Measurements from ENCODE around the gene ACR.

The ACR gene

GRCh38 chr22:50737728-50738648 lies at the start of gene ACR:
Gene ACR, plus strand, starts transcription at chr22:50738204. Its CDS starts 32 bp downstream, at chr22:50738236.
- DNase-seq: no peak

GRCh38 chr22:50688448-50688847 lies 49.6 kb upstream of the ACR start:
- DNase-seq: no peak

- no peak for DNase-seq
Observed at GRCh38 chr22:50691521-50691920, 46.5 kb upstream of the ACR start.

GRCh38 chr22:50693462-50693861 lies 44.5 kb upstream of the ACR start:
- DNase-seq: no peak

GRCh38 chr22:50694099-50694605 lies 43.9 kb upstream of the ACR start:
- no peak for DNase-seq

- DNase-seq: no peak
Observed at GRCh38 chr22:50694766-50695420, 43.1 kb upstream of the ACR start.

- DNase-seq: no peak
Observed at GRCh38 chr22:50695421-50696250, 42.4 kb upstream of the ACR start.

- DNase-seq: no peak
Observed at GRCh38 chr22:50696251-50696798, 41.7 kb upstream of the ACR start.

- DNase-seq: peak; percentile 31
Observed at GRCh38 chr22:50696799-50697561, 41.0 kb upstream of the ACR start.

- DNase-seq: no peak
Observed at GRCh38 chr22:50697667-50698506, 40.1 kb upstream of the ACR start.

- DNase-seq: no peak
Observed at GRCh38 chr22:50698546-50698945, 39.5 kb upstream of the ACR start.

- DNase-seq: no peak
Observed at GRCh38 chr22:50699001-50699755, 38.8 kb upstream of the ACR start.

- no peak for DNase-seq
Observed at GRCh38 chr22:50699756-50700386, 38.1 kb upstream of the ACR start.

GRCh38 chr22:50700387-50701075 lies 37.5 kb upstream of the ACR start:
- no peak for DNase-seq

- DNase-seq: no peak
Observed at GRCh38 chr22:50701076-50701419, 37.0 kb upstream of the ACR start.

GRCh38 chr22:50701428-50702154 lies 36.4 kb upstream of the ACR start:
- no peak for DNase-seq

- no peak for DNase-seq
Observed at GRCh38 chr22:50702261-50702671, 35.7 kb upstream of the ACR start.
